ENCODE data around the gene TNFRSF4.

TNFRSF4 gene

DNA sequence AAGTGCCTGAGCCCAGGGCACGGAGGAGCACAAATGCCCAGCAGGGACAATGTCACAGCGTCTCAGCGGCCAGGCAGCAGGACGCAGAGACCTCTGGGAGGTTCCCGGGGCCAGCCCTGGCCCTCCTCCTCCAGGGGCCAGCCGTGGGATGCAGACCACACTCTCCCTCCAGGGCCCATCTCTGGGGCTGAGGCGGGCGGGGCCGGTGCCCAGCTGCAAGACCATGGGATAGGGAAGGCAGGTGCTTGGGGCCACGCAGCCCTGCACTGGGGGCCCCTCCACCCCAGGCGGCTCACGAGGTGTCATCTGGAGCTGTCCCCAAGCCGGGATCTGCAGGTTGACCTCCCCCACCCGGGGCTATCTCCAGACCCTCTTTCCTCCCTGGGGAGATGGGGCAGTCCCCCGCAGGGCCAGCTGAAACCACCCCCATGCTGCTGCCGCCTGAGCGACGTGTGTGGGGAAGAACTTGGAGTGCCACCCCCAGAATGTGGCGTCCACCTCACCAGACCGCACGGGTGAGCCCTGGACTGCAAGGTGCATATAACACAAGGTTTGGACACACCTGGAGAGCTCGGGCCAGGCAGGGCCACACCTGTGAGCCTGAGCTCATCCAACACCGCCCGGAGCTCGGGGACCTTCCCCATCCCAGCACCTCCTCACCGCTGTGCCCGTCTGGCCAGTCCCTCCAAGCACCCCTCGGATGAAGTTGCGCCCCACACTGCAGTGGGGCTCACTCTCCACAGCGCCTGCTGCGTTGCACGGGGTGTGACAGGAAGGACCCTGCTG, 44.3 kb downstream of the TNFRSF4 start:
- DNase-seq (ENCODE audit: low read depth in 2 of 2) = no peak

DNA sequence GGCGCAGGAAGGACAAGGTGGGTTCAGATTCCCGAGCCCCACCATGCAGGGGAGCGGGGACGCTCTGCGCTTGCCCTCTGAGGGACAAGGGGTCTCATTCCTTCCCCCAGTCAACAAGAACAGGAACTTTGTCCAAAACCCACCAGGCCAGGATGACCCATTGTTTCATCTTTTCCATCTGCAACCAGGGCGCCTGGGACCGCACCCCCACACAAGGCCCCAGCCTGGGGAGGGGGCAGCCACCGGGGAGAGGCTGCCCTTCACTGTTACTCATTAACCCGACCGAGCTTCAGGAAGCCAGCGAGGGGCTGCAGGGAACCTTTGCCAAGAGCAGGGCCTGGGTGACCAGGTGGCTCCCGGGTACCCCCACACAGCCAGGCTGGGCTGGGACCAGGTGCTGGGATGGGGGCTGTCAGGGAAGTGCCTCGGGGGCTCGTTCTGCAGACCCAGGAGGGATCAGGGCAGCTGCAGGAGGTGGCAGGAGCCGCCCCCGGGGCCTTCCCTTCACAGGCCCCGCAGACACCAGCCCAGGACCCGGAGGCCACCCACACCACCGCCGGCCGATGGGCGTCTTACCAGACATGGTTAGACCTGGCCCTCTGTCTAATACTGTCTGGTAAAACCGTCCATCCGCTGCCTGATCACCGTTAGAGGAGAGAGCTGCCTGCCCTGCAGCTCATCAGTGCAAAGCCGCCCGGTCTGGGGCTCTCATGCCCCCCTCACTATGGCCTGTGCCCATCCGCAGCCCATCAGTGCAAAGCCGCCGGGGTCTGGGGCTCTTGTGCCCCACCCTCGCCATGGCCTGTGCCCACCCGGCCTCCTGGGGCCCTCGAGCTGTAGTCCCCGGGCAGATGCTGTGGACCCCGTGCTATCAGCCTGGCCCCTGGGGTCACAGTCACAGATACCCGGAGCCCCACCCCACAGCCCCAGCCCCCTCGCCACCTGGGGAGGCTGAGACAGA, 45.2 kb downstream of the TNFRSF4 start:
- no peak for DNase-seq (ENCODE audit: low read depth in 2 of 2)

DNA sequence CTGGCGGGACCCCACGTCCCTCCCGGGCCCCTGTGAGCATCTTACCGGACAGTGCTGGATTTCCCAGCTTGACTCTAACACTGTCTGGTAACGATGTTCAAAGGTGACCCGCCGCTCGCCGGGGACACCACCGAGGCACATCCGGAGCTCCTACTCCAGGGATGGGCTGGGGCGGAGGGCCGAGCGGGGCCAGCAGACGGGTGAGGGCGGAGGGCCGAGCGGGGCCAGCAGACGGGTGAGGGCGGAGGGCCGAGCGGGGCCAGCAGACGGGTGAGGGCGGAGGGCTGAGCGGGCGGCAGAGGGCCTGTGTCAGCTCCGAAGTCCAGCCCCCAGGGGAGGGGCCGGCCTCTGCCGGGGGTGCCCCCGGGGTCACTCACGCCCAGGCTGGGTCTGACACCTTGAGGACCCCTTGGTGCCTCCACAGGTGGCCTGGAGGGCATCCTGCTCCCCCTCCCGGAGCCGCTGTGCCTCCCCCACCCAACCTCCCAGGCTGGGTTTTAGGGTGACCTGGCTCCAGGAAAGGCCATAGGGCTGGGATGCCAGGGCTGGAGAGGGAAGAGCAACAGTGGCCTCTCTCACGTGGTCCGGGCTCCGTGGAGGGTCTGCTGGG, 46.0 kb downstream of the TNFRSF4 start:
- DNase-seq (ENCODE audit: low read depth in 2 of 2) = no peak

DNA sequence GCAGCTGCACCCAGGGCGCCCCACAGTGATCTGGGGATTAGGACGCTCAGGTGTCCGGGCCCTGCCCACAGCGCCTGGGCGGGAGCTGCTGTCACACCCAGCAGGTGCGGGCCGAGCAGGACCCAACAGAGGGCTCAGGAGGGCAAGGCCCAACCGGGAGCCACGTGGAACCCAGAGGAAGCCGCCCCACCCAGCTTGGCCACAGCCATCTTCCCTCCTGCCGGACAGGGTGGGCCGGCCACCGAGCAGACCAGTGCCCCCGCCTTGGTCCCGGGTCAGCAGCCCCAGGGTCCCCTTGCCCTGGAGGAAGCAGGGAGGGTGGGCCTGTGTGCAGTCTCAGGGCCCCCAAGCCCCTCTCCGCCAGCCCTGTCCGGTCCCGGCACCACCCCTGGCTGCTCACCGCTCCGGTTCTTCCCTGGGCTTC, 46.5 kb downstream of the TNFRSF4 start:
- DNase-seq (ENCODE audit: low read depth in 2 of 2) = no peak

DNA sequence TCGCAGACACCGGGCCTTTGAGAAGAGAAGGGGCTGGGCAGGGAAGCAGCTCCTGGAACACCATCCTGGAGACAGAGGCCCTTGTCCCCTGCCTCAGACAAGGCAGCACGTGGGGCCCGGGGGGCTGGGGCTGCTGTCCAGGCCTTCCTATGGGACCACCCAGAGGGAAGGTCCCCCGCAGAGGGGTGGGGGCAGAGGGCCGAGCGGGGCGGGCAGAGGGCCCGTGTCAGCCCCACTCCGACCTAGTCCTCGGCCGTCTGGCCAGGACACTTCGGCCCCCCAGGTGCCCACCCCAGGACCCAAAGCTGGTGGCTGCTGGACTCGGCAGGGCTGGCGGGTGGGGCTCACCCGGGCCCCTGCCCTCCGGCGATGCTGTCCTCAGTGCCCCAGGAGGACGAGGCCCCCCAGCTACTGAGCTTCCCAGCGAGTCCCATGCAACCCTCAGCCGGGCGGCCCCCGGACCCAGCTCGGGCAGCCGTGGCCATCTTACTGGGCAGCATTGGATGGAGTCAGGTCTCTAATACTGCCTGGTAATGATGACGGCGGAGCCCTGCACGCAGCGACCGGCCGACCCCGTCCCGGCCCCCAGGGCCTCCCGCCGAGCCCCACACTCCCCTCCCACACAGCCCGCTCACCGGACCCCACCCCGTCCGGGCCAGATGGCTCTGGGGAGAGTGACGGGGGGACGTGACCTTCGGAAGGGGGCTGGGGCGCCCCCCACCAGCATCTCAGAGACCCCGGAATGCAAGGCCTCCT, 47.1 kb downstream of the TNFRSF4 start:
- no peak for DNase-seq (ENCODE audit: low read depth in 2 of 2)

DNA sequence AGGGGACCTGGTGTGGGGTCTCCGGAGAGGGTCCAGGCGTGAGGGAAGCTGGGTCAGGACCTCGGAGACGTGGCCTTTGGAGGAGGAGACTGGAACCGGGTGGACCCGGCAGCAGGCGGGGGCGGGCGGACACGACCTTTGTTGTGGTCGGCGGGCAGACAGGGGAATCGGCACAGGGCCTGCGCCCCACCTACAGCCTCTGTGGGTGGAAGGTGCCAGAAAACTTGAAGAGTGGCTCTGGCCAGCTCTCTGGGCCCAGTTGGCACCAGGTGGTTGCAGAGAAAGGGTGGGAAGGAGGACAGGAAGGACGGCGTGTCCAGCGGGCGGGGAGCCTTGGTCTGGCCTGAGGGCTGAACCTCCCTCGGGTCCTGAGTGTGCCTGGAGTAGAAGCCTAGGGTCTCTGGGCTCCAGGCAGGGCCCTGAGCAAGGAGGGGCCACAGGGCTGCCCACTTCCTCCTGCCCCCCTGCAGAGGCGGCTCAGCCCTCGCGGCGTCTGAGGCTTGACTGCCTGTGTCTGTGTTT, 48.0 kb downstream of the TNFRSF4 start:
- DNase-seq (ENCODE audit: low read depth in 2 of 2) = no peak

DNA sequence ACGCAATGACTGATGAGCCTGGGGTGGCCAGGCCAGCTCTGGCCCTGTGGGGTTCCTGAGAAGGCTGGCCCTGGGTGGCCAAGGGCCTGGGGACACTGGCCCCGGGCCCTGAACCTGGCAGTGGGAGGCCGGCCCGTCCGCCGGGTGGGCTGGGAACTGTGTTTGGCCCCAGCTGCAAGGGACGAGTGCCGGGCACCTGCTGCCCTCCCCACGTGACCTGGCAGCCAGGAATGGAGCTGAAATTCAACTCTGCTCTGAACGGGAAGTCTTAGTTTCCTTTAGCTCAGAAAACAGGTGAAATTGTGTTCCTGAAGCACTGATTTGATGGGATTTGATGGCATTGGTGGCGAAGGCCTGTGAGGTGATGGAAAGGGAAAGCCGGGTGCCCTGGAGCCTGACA, 48.5 kb downstream of the TNFRSF4 start:
- DNase-seq (ENCODE audit: low read depth in 2 of 2) = no peak

DNA sequence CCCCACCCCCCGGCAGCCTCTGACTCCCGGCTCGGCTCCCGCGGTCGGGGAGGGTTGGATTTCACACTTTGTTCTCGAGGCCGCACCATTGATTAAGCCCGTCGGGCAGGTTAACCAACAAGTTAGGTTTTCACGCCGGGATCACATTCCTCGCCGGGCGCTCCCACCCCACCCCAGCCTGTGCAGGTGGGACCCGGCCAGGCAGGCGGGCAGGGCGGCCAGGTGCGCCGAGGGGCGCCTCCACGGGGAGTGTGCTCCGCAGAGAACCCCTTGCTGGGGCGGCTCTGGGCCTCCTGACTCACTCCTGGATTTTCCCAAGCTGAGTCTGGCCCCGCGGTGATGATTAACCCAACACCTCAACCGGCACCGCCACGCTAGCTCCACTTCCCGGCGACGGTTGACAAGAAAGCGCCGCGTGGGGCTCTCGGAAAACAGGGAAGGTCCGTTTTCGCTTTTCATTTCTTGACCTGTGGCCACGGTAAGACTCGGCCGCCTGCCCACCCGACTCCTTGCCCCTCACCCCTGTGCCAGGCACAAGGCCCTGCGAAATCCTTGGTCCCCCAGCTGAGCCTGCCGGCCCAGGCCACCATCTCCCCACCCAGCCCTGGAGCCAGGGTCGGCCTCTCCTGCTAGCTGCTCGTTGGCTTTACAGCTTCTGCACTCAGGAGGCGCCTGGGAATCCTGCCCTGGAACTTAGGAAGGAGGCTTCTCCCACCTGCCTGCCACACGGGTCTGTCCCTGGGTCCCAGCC, 49.1 kb downstream of the TNFRSF4 start:
- no peak for DNase-seq (ENCODE audit: low read depth in 2 of 2)

DNA sequence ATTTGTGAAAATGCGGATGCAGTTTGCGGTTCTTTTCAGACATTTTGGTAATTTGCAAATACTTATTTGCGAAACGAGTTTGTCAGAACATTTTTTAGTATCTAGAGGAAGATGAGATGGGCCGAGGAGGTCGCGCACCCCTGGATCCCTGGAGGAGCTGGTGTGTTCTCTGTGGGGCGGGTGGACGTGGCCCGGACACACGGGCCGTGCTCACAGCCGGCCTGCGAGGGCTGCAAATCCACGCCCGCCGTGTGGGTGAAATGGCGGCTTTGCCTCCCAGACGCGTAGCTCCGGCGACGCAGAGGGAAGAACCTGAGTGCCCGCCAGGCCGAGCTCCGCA, 49.6 kb downstream of the TNFRSF4 start:
- DNase-seq (ENCODE audit: low read depth in 2 of 2) = no peak

DNA sequence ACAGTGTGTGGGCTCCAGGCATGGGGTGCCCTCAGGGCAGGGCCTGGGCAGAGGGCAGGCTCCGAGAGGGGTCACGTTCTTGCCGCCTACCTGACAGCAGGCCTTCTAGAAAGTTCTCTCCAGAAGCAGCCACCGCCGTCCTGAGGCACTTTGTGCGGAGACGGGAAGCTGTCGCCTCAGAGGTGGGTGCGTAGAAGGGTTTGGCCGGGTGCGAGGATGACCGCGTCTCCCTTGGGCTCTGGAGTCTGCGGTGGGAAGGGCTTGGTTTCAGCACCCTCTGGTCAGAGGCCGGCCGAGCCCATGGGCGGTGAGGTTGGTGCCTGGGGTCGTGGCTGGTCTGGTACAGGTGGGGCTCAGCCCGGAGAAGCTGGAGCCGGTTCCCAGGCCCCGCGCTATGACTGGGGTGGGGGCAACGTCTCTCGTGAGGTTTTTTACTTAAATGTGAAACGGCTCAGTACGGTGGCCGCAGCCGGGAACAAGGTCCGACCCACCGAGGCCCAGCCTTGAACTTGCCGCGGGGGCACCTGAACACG, 50.3 kb downstream of the TNFRSF4 start:
- no peak for DNase-seq (ENCODE audit: low read depth in 2 of 2)

DNA sequence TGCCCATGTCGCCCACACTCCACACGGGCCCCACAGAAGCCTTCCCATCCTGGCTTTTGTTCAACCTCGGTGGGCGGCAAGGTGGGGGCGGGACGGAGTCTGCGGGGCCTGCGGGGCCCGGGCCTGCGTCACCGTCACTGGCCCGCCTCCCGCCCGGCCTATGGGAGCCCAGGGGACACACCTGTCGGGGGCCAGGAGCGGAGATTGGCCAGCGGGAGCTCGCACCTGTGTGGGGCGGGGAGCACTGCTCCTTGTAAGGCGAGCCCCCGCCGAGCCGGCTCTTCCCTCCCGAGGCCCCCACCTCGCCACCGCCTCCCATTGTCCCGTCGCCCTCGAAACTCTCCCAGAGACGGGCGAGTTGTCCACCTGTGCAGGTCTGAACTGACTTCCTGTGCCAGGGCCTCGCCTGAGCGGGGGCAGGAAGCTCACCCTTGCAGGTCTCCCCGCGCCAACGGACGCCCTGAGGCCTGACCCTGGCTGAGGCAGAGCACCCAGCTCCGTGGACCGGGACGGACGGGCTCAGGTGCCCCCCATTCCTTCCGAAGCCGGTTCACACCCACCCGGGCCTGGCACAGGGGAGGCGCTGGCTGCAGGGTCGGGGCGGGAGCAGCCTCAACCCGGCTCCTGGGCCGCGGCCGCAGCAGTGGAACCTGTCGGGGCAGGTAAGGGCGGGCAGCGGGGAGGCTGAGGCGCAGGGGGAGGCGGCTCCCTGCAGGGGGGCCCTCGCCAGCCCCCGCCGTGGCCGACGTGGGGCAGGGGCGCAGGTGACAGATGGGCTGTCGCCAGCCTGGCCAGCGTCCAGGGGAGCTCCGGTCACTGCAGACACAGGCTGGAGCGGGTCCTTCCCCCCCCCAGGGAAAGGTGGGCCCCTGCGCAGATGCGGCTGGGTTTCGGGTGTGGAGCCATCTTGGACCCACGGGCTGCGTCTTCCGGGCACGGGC, 51.1 kb downstream of the TNFRSF4 start:
- no peak for DNase-seq (ENCODE audit: low read depth in 2 of 2)

DNA sequence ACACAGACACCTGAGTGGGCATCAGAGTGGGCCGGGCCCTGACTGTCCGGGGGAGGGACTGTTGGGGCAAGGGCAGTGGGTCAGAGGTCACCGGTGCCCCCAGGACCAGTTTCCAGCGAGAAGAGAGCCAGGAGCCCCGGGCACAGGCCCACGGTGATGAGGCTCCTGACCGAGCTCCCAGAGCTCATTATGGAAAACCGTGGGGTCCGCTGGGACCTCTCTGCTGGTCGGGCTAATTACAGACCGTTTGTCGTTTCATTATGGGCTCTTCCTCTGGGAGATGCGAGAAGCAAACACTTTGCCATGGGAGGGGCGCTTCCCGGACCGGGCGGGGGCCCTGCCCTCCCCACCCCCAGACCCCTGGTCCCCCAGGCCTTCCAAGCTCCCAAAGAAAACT, 52.3 kb downstream of the TNFRSF4 start:
- DNase-seq (ENCODE audit: low read depth in 2 of 2) = no peak
